DOHH2 (cell line): Measurements from ENCODE around the gene TRPV4.

Experiments
- H3F3A ChIP-seq: fragments of 200-600 bp; sonication (generic), shearing (Covaris generic); 2 replicates; pipeline ENCODE4 v1.6.0; 2016; ENCODE audit warnings: antibody characterized with exemption, mild to moderate bottlenecking; ENCODE audit not compliant: control insufficient read depth, insufficient read depth
- H3K27ac ChIP-seq: fragments of 200-600 bp; sonication (generic); 2 replicates; pipeline ENCODE4 v1.5.1; 2014; ENCODE audit warnings: low read depth, mild to moderate bottlenecking, low read length, moderate library complexity
- H3K27me3 ChIP-seq: fragments of 200-600 bp; sonication (generic); 2 replicates; pipeline ENCODE4 v1.6.1; 2014; ENCODE audit warnings: mild to moderate bottlenecking, low read length, mixed read lengths; ENCODE audit not compliant: control insufficient read depth
- H3K36me3 ChIP-seq: fragments of 200-600 bp; sonication (generic); 2 replicates; pipeline ENCODE4 v1.6.1; 2014; ENCODE audit warnings: mild to moderate bottlenecking, low read length, moderate library complexity, mixed read lengths; ENCODE audit not compliant: control insufficient read depth
- H3K4me1 ChIP-seq: fragments of 200-600 bp; sonication (generic); 2 replicates; pipeline ENCODE4 v1.6.1; 2014; ENCODE audit warnings: mild to moderate bottlenecking, low read length, mixed read lengths; ENCODE audit not compliant: control insufficient read depth
- H3K4me2 ChIP-seq: fragments of 200-600 bp; sonication (generic); 2 replicates; pipeline ENCODE4 v1.6.0; 2014; ENCODE audit warnings: mild to moderate bottlenecking, low read length, moderate library complexity
- H3K4me3 ChIP-seq: fragments of 200-600 bp; sonication (generic); 2 replicates; pipeline ENCODE4 v1.5.1; 2014; ENCODE audit warnings: mild to moderate bottlenecking, low read length, mixed read lengths
- H3K79me2 ChIP-seq: fragments of 200-600 bp; sonication (generic); 2 replicates; pipeline ENCODE4 v1.6.1; 2014; ENCODE audit warnings: mild to moderate bottlenecking, low read length, mixed read lengths; ENCODE audit not compliant: control insufficient read depth
- H3K9me2 ChIP-seq: fragments of 200-600 bp; sonication (generic); replicated peaks from 2 replicates; pipeline ENCODE4 v1.6.1; 2014; ENCODE audit warnings: mild to moderate bottlenecking, low read length, mixed read lengths; ENCODE audit not compliant: control insufficient read depth
- H3K9me3 ChIP-seq: fragments of 200-600 bp; sonication (generic); 2 replicates; pipeline ENCODE4 v1.6.1; 2014; ENCODE audit warnings: antibody characterized with exemption, low read length, mixed read lengths; ENCODE audit not compliant: control insufficient read depth, insufficient read depth
- H4K20me1 ChIP-seq: fragments of 200-600 bp; sonication (generic); 2 replicates; pipeline ENCODE4 v1.6.0; 2014; ENCODE audit warnings: low read depth, mild to moderate bottlenecking, antibody characterized with exemption, low read length, moderate library complexity; ENCODE audit not compliant: control insufficient read depth, insufficient read depth
- EZH2phosphoT487 ChIP-seq: fragments of 200-600 bp; sonication (generic); IDR thresholded peaks from 2 replicates; pipeline ENCODE4 v1.6.1; 2017; ENCODE audit warnings: borderline replicate concordance, mild to moderate bottlenecking, antibody characterized with exemption, low read length, moderate library complexity, mixed read lengths
- TF ChIP-seq, protein P1 (sequence below): fragments of 200-600 bp; sonication (generic); IDR thresholded peaks from one replicate; pipeline ENCODE4 v1.5.1; 2014; ENCODE audit warnings: antibody characterized with exemption, mild to moderate bottlenecking, low read depth, low read length; ENCODE audit not compliant: poor library complexity, severe bottlenecking

The TRPV4 gene

DNA sequence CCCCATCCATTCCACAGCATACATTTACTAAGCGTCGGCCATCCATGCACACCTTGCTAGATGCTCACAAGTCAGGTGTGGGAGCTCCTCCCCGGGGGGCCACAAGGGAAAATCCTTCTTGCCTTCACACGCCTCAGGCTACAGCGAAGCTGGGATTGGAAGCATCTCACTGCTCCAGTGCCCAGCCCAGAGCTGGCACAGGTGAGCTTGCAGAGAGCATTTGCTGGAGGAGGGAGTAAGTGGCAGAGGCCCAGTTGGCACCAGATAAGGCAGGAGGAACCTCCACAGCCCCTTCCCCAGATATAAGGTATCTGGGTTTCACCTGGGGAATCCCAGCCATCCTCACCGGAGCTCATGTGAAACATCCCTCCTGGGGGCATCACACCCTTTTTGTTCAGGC lies 1.8 kb downstream of the TRPV4 start:
- Histone ChIP-seq H3K27me3 (peaks cover 5% of the 10 kb centered on the region), H3K9me2 (no peaks in the 10 kb centered on the region), H3F3A (no peaks in the 10 kb centered on the region), H3K4me1 (no peaks in the 10 kb centered on the region), H3K4me3 (no peak overlapping the region), H3K79me2 (no peaks in the 10 kb centered on the region), H3K4me2 (no peak overlapping the region), H3K9me3 (no peaks in the 10 kb centered on the region), H3K27ac (no peak overlapping the region), H3K36me3 (no peaks in the 10 kb centered on the region), H4K20me1 (no peaks in the 10 kb centered on the region)
- TF ChIP-seq EZH2phosphoT487: no peak
- TF ChIP-seq, protein P1, sequence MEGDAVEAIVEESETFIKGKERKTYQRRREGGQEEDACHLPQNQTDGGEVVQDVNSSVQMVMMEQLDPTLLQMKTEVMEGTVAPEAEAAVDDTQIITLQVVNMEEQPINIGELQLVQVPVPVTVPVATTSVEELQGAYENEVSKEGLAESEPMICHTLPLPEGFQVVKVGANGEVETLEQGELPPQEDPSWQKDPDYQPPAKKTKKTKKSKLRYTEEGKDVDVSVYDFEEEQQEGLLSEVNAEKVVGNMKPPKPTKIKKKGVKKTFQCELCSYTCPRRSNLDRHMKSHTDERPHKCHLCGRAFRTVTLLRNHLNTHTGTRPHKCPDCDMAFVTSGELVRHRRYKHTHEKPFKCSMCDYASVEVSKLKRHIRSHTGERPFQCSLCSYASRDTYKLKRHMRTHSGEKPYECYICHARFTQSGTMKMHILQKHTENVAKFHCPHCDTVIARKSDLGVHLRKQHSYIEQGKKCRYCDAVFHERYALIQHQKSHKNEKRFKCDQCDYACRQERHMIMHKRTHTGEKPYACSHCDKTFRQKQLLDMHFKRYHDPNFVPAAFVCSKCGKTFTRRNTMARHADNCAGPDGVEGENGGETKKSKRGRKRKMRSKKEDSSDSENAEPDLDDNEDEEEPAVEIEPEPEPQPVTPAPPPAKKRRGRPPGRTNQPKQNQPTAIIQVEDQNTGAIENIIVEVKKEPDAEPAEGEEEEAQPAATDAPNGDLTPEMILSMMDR: no peak

DNA sequence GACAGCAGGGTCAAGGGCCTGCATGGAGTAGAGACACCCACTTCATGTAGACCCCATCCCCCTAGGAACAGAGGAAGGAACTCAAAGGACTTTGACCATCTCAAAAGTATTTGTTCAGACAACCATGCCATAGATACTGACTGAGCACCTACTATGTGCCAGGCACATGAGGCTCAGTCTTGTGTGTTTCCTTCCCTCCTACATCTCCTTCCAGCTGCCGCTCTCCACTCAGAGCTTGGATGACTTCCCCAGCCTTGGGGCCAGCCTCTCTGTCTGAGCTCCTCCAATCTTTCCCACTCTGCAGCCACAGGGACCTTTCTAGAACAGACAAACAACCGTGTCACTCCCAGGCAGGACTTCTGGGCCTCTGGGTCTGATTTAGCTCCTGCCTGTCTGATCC lies 2.5 kb downstream of the TRPV4 start:
- H3K4me1 ChIP-seq: no peaks in the 10 kb centered on the region
- TF ChIP-seq, protein P1: no peak
- TF ChIP-seq EZH2phosphoT487: no peak

DNA sequence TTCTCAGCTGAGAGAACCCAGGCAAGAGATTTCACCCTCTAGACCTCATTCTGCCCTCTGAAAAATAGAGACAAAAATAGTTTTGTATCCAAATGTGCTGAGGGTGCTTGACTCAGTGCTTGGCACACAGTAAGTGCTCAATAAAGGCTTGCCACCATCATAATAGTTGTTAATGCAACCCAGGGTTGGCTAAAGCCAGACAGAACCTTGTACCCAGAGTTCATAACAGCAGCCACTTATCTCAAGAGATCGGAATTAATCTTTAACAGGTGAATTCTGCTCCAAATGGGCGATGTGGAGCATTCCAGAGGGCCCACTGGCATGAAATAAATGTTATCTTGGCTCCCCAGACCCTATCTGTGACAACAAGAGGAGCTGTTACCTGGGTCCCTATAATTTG lies 2.9 kb downstream of the TRPV4 start:
- Histone ChIP-seq H3K27ac (no peak overlapping the region), H3K4me1 (no peaks in the 10 kb centered on the region), H3K9me2 (no peaks in the 10 kb centered on the region), H3K9me3 (no peaks in the 10 kb centered on the region), H3K4me3 (no peak overlapping the region), H4K20me1 (no peaks in the 10 kb centered on the region), H3K27me3 (peaks cover 8% of the 10 kb centered on the region), H3K4me2 (no peak overlapping the region), H3K36me3 (no peaks in the 10 kb centered on the region), H3F3A (no peaks in the 10 kb centered on the region), H3K79me2 (no peaks in the 10 kb centered on the region)
- TF ChIP-seq, protein P1: no peak
- TF ChIP-seq EZH2phosphoT487: no peak

More for the DNA sequence above, 2.5 kb downstream of the TRPV4 start:
- Histone ChIP-seq H3K4me3 (no peak overlapping the region), H3K9me2 (no peaks in the 10 kb centered on the region), H3K27ac (no peak overlapping the region), H3K27me3 (peaks cover 5% of the 10 kb centered on the region), H3K36me3 (no peaks in the 10 kb centered on the region), H3K9me3 (no peaks in the 10 kb centered on the region), H3K79me2 (no peaks in the 10 kb centered on the region), H4K20me1 (no peaks in the 10 kb centered on the region), H3F3A (no peaks in the 10 kb centered on the region), H3K4me2 (no peak overlapping the region)

DNA sequence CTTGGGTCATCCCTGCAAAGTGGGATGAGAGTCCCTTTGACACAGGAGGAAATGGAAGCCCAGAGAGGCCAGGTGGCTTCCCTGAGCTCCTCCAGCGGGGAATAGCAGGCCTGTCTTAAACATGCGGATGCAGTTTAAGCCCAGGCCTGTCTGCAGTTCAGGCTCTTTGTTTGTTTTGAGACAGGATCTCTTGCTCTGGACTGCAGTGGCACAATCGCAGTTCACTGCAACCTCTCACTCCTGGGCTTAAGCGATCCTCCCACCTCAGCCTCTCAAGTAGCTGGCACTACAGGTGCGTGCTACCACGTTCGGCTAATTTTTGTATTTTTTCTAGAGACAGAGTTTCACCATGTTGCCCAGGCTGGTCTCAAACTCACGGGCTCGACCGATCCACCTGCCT lies 3.5 kb downstream of the TRPV4 start:
- no peaks in the 10 kb centered on the region for H3K9me3 ChIP-seq
- TF ChIP-seq, protein P1: no peak
- no peak for TF ChIP-seq EZH2phosphoT487
- H3K27ac ChIP-seq: no peak overlapping the region
- no peaks in the 10 kb centered on the region for H3F3A ChIP-seq
- H3K4me3 ChIP-seq: no peak overlapping the region
- no peaks in the 10 kb centered on the region for H3K9me2 ChIP-seq
- no peaks in the 10 kb centered on the region for H3K4me1 ChIP-seq
- no peaks in the 10 kb centered on the region for H4K20me1 ChIP-seq
- H3K4me2 ChIP-seq: no peak overlapping the region
- H3K79me2 ChIP-seq: no peaks in the 10 kb centered on the region
- peaks cover 9% of the 10 kb centered on the region for H3K27me3 ChIP-seq
- H3K36me3 ChIP-seq: no peaks in the 10 kb centered on the region
